Activated effector memory CD4-positive, alpha-beta T cell treated with Interleukin-2 at 50 U/mL for 16 hours (primary cell): Measurements from ENCODE around the gene URB1.
"Not testable (repeated sequence)": the region's sequence is repeated elsewhere in the genome, so short reads cannot be mapped to it uniquely, and the experiment has no call there.

Experiments
- DNase-seq: peaks from one replicate; pipeline ENCODE4 v3.0.0-alpha.2; 2020

URB1 gene

DNA sequence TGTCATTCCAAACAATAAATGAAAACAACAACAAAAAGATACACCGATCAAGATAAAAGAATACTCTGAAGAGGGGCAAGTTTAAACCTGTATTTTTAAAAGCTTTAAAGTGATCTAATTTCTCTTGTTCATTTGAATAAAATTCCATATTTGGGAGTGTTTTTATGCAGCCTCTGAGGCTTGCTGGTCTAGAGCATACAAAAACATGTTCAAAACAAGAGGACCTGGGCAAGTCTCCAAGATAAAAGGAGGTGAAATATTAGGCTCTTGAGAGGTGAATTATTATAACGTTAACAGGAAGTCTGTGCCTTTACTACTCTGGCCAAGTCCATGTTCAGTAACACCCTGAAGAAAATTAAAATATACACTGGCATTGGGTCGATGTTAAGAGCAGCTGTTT is 20.1 kb downstream of the URB1 start:
- DNase-seq, result no peak

DNA sequence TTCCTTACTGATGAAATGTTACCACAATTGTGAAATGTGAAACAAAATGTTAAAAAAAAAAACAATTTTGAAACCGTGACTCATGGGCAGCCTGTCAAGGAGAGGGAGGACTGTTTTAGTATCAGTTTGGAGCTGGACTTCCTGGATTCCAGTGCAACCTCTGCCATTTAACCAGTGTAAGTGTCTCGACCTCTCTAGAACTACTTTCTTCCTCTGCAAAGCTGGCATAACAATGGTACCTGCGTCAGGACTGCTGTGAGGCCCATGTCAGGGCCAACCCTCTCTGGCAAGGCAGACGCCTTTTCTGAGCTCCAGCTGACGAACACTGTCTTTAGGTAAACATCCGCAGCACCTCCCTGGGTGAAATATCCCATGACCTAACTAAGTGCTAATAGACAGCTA is 20.9 kb downstream of the URB1 start:
- DNase-seq, result no peak

DNA sequence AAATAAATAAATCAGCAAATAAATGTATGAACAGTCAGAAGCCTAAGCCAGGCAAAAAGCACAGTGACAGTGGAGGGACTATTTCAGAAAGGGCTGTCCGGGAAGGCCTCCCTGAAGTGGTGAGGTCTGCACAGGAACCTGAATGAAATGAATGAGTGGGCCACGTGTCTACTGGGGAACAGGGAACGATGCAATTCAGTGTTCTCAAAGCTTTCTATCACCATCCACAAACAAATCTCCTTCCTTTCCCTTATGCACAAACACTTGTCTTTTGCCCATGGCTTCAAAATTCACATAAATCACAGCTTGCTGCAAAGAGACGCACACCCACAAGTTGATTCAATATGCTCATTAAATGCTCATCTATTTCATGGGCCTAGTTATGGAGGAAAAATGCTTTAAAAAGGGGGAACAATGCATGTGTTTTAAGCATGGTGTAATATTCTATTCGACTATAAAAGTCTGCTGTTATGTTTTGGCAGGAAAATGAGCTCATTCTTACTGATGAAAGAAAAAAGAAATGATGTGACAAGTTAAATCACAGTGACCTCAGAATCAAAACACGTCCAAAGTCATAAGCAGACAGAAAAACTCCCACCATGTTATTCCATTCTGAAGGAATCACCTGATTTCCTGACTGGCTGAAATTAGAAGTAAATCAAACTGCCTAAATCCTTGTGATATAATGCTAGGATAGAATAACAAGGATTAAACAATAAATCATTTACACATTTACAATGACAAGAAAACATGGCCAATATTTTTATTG is 21.6 kb downstream of the URB1 start:
- DNase-seq, result no peak

DNA sequence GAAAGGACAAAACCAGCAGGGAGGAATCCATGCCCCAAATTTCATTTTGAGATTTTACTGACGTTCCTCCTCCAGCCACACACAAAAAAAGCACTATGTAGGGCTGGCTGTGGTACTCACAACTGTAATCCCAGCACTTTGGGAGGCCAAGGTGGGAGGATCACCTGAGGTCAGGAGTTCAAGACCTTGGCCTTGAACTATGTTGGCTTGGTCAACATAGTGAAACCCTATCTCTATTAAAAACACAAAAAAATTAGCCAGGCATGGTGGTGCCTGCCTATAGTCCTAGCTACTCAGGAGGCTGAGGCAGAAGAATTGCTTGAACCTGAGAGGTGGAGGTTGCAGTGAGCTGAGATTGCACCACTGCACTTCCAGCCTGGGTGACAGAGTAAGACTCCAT is 23.9 kb downstream of the URB1 start:
- not testable (repeated sequence) for DNase-seq

DNA sequence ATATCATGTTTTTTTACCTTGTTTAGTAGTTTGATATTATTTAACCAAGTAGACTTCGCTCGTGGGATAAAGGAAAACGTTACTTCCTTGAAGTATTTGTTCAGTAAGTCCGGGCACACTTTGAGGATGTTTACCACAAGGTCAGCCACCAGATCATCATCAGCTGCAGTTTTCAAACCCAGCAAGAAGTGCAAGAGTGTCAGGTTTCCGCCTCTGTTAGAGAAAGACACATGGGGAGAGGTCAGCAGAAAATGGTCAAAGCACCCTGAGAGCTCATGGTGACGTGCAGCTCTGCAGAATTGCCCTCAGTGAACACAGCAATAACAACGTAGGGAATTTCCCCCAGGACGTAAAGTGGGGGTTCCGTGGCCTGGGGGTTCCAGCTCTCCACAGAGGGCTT is 24.4 kb downstream of the URB1 start:
- no peak for DNase-seq

DNA sequence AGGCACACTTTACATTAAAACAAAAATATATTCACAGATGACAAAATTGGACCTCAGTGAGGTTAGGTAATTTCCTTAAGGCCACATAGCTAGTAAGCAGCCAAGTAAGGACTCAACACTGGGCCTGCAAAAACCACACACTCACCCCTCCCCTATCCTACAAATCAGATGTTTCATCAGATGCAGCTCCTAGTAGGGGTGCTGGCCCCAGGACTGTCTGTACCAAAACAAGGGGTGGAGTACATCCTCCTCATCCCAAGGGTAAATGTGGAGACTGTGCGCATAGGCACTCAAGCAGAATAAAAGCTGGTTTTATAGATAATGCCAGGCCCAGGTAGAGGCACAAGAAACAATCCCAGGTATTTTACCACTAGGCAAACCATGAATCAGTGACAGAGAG is 25.7 kb downstream of the URB1 start:
- DNase-seq, result no peak

DNA sequence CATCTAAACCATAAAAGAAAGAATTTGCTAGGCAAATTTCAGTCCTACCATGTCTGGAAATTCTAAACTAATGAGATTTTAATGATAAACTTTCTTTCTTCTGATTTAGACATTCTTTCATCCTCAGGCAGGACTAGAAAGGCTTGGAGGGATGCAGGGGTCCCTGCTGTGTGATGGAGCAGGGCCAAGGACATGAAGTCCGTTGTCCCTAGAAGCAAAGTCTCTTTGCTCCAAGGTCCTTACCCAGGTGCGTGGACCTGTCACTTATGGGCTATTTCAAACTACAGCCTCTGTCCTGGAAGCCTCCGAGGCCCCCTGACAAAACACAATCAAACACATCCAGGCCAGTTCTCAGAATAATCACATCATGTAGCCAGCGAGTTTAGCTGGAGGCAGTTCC is 26.6 kb downstream of the URB1 start:
- DNase-seq, result no peak

DNA sequence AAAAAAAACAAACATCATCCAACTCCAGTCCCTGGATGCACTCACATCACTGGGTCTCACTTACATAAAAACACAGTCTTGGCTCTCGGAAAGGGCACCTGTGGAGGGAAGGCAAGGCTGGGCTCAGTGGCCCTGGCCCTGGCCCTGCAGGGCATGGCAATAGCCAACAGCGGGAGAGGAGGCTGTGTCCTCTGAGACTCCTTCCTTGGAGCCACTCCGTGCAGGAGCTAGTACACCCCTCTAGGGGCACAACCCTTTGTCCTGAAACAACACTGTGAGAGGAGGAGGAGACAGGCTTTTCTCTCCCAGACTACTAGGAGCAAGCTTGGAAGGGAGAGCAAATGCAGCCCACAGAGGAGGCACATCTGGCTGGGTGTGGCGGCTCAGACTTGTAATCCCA is 28.0 kb downstream of the URB1 start:
- no peak for DNase-seq

DNA sequence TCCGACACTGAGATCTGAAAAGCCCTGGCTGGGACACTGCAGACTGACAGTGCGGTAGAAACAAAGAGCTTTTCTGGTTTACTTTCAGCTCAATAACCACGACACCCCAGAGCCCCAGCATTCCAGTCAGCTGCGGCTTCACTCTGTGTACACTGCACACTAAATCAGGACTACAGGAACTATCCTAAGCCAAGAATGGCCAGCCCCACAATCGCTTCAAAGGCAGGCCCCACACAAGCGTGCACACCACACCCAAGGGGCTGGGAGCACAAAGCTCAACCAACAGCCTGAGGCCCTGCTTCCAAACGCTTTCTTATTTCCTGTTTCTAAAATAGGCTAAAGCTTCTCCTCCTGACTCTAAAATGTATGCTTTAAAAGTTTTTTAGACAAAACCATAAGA is 28.4 kb downstream of the URB1 start:
- DNase-seq, result no peak

DNA sequence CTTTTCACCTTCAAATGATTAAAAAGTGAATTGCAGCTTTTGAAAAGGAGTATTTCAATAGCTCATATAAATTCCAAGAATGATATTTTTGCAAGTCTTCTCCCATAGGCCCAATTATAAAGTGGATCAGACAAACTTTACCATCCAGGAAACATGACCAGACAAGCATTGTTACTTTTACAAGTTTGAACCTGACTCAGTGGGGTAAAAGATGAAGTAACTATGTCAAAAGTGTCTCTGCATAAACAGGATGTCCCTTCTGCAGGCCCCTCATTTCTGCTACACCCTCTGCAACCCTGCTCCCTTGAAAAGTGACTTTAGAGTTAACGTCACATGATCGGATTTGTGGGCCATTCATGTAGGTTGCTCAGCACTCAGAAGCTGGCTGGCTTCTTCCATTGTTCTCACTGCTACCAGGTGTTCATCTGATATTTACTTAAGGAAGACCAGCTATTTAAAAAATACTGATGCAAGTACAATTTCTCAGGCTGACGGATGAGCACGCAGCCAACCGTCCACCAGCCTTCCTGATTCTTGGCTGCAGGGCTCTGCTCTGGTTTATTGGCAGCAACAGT is 32.3 kb downstream of the URB1 start:
- DNase-seq, result no peak

DNA sequence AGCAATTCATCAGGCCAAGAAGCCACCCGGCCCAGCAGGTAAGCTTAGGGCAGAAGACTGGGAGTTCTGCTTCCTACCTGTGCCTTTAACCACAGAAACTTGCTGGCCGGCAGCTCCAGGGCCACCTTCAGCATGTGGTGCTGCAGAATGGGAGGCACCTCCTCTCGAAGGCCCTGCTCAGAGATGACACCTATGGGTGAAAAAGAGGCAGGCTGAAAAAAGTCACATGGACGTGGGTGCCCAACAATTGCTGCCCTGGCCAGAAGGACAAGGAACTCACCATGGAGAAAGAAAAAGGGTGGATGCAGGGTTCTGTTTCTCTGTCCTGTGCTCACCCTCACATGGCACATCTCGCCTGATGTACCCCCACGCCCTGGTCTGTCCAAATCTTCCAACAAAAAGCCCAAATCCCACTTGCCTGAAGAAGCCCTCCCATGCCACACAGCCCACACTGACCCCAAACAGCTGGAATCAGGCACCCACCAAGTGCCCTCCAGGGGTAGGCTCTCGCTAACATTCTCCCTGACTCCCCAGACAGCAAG is 33.0 kb downstream of the URB1 start:
- DNase-seq, result no peak

DNA sequence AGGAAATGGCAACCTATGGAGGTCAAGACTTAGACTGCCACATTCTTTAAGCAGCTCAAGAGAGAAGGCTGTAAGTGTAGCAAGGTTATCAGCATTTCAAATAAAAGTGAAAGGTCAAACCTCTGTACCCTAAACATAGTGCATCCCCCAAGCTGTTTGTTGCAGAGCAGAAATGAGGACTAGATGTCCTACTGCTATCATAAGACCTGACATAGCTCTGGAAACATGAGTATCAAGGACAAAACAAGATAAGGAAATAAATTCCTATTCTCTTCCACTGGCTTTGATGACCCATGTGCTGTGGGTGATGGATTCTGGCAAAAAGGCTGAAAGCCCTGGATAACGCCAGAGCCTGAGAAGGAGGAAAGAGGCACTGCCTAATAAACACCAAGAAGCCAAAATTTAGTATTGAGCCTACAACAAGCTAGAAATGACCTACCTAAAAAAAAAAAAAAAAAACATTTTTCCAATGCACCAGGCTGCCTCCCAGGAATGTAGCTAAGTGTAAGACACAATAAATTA is 35.9 kb downstream of the URB1 start:
- no peak for DNase-seq

DNA sequence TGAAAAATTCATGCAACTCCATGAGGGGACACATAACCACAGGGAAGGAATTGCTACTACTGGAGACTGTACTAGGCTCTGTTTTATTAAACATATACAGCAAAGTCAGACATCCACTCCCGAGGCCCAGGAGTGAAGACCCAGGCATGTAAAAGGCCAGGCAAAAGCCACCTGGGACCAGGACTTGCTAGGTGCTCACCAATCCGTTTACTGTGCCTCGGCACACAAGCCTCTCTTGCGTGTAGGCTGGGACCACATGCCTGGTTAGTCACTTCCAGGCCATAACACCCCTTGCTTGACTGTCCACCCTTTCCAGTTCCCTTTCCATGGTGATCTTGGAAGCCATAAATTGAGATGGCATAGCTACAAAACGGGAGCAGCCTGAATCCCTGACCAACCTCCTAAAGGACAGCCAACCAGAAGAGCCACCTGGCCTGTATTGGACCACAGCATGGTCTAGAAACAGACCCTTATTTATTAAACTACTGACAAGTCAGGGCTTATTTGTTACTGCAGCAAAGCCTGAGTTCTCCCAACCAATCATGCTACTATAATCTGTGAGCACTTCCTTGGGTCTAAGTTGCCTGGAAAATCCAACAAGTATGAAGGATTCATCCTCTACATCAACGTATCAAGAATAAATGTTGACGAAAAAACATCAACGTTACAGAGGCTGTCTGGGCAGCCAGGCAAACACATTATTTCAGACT is 39.7 kb downstream of the URB1 start:
- DNase-seq, result no peak

DNA sequence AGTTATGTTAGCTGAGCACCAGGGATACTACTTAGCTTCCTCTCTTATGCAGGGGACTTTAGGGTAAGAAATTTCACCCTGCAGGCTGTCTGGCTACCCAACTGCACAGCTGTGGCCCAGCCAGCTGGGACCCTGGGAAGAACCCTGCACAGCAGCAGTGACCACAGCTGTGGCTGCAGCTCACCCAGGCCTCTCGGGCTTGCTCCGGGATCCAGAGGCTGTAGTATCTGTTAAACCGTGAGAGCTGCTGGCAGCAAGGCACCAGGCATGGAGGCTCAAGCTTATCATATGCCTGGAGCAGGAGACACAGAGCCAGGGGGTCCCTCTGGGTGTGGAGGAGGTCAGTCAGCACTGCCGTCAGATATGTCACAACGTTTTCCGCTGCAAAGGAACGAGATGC is 40.3 kb downstream of the URB1 start:
- no peak for DNase-seq

DNA sequence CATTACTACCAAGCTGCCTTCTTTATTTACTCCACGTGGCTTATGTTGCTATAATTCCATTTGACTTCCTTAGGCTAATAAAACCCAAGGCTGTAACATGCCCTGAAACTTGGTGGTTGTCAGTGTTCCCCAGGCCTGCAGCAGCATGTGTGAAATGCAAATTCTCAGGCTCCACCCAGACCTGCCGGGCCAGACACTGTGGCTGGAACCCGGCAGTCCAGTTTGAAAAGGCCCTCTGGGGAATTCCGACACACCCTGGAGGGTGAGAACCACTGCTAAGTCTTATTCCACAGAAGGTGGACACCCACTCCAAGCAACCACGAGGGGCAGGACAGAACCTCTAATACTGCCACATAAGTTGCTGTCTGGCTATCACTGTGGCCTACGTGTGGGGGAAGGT is 41.4 kb downstream of the URB1 start:
- no peak for DNase-seq

DNA sequence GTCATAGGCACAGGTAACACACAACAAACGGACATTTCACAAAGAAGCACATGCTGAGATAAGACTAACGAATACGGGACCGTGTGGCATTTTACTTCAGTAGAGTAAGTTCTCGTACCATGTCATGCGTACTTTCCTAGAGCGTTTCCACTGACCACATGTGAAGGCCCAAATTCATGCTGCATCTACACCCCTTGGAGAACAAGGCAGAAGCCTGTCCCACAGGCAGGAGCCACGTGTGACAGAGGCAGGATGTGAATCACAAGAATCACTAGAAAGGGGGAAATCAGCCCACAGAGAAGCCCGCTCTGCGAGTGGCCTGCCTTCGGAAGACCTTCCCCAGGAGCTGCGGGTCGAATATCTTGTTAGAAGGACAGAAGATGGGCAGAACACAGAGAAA is 41.8 kb downstream of the URB1 start:
- no peak for DNase-seq

DNA sequence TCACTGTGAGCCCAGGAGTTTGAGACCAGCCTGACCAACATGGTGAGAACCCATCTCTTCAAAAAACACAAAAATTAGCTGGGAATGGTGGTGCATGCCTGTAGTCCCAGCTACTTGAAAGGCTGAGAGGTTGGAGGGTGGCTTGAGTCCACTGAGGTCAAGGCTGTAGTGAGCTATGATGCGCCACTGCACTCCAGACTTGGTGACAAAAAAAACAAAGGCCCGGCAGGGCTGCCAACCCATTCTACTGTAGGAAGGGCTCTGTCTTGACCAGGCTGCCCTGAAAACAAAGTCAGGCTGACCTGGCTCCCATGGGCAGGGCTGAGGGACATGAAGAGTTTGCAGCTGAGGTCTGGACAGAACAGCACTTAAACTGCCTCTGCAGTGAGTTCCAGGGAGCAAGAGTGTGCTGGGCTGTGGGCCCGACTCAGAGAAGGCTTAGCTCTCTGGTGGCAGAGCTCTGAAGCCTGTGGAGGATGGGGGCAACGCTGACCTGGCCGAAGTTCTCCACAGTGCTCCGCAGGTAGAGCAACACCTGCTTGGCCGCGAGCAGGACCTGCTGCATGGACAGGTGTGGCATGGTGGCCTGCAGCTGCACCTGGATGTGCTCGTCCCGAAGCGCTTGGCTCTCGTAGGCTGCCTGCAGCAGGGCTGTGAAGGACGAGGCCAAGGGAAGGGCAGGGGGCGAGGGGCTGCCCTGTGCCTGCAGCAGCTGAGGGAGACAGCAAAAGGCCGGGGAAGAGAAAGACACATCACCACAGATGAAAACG is 42.4 kb downstream of the URB1 start:
- no peak for DNase-seq

DNA sequence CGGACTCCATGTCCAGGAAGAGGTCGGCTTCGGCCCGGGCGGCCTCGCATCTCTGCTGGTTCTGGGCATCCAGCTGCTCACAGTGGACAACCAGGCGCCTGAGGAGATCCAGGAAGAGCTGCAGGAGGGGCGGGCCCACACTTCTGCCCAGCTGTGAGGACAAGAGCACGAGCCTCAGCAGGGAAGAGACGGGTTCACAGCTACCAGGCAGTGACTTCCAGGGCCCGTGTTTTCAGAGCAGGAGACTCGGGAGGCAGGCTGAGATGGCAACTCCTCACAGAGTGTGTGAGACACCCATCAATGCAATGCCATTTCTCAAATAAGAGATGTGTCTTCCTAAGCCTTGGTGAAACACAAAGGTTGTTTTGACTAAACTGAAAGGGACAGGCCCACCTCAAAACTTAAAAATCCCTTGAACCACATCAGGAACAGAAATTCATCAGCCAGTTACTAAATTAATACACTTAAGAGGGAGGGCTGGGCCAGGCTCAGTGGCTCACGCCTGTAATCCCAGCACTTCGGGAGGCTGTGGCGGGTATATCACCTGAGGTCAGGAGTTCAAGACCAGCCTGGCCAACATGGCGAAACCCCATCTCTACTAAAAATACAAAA is 43.4 kb downstream of the URB1 start:
- no peak for DNase-seq

DNA sequence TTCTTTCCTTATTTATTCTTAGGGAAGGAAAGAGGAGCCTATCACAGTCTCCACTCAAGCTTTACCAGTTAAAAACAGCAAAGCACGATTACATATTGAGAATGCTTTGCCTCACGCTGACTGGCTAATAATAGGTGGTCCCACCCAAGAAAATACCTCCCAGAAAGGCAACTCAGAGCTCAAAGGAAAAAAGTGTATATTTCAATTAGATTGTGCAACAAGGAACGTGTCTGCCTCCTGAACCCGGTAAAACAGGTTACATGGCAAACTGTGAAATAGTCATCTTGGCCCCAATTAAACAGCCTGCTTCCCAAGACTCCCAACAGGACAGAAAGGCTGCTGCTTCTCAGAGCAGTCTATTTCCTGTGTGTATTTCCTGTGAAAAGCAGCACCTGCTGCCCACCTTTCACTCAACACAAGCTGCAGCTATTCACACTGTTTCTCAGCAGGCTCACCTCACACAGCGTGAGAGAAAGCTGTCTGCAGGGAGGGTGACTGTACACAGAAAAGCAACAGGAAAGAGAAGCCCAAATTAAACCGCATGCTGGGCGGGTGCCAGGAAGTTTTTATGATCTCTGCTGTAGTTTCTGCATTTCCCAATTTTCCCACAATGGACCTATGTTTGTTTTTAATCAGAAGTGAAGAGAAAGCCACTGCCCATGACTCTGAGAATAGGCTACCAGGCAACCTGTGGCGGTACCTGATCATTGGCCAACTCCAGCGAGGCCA is 44.0 kb downstream of the URB1 start:
- no peak for DNase-seq

DNA sequence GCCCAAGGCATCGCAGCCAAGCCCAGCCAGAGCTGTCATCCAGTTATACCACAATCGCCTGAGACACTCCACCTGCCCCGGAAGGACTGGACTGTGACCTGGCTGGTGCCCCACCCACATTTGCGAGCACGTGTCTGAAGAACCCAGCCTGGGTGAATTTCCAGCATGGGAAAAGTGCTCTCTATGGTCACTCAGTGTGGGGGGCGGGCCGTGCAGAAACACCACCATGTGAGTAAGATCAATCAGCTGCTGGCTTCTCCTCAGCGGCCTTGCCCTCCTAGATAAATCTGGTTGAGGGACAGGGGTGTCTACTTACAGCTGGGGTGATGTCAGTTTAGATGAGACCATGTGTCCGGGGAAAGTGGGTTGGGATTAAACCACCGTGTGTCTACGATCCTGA is 44.8 kb downstream of the URB1 start:
- DNase-seq, result no peak

DNA sequence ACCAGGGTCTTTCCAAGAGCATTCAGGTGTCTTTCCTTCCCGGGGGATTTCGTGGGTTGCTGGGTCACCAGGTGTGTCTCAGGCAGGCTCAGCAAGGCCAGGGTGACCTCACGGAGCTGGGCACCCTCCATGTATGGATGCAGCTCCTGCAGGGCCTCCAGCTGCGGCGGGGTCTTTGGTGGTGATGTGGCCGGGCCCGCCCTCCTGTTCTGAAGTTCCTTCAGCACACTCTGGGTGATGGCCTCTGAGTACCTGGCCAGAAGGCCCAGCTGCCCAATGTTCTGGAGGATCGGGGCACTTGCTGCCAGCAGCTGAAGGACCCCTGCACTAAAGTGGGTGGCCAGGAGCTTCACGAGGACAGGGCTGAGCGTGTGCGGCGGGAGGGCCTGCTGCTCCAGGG is 45.5 kb downstream of the URB1 start:
- no peak for DNase-seq

DNA sequence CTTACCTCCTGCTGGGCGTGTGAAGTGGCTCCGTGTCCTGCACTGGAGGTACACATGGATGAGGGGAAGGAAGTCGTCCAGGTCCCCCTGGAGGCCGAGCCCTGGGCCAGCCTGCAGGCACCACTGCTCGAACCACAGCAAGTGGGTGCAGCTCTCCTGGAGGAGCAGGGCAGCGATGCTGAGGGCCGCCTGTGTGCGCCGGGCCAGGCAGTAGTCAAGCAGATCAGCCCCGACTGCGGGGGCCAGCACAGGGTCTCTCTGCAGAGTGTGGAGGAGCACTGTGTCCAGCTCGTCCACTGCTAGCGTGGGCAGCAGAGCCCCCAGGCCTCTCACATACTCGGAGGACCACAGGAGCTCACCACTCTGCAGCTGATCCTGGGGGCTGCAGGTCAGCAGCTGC is 45.9 kb downstream of the URB1 start:
- DNase-seq, result no peak
